Measurements from ENCODE around the gene CCDC9.

Gene CCDC9

GRCh38 chr19:47267350-47267759, 11.0 kb downstream of the CCDC9 start:
- Histone ChIP-seq H3K36me3 (replicated peaks) (peaks cover 55% of the 10 kb centered on the region), H3K27ac (no peak overlapping the region), H3K4me3 (ENCODE audit: low read depth, low read length) (no peak overlapping the region), H3K27me3 (replicated peaks) (no peaks in the 10 kb centered on the region)
- no peak for TF ChIP-seq CTCF (IDR thresholded peaks at IDR 0.05; ENCODE audit: low read depth, low read length, missing control alignments)
- DNase-seq, result no peak
- in situ Hi-C loops (cut with HindIII; ENCODE audit: low pct_ligation_motif_present, low sequenced_read_pairs), result no loop called here

GRCh38 chr19:47268028-47268427, 11.7 kb downstream of the CCDC9 start:
- TF ChIP-seq CTCF (IDR thresholded peaks at IDR 0.05; ENCODE audit: low read depth, low read length, missing control alignments), result no peak
- Histone ChIP-seq H3K4me3 (ENCODE audit: low read depth, low read length) (no peak overlapping the region), H3K27ac (no peak overlapping the region), H3K36me3 (replicated peaks) (peaks cover 51% of the 10 kb centered on the region), H3K27me3 (replicated peaks) (no peaks in the 10 kb centered on the region)
- in situ Hi-C loops (cut with HindIII; ENCODE audit: low pct_ligation_motif_present, low sequenced_read_pairs), result no loop called here
- DNase-seq, result no peak

GRCh38 chr19:47269596-47269995, 13.3 kb downstream of the CCDC9 start:
- in situ Hi-C loops (cut with HindIII; ENCODE audit: low pct_ligation_motif_present, low sequenced_read_pairs), result no loop called here
- H3K27ac ChIP-seq, result no peak overlapping the region
- H3K27me3 ChIP-seq (replicated peaks), result no peaks in the 10 kb centered on the region
- H3K4me3 ChIP-seq (ENCODE audit: low read depth, low read length), result no peak overlapping the region
- TF ChIP-seq CTCF (IDR thresholded peaks at IDR 0.05; ENCODE audit: low read depth, low read length, missing control alignments), result no peak
- DNase-seq, result no peak
- peaks cover 43% of the 10 kb centered on the region for H3K36me3 ChIP-seq (replicated peaks)

- H3K27me3 ChIP-seq (replicated peaks), result no peaks in the 10 kb centered on the region
- in situ Hi-C loops (cut with HindIII; ENCODE audit: low pct_ligation_motif_present, low sequenced_read_pairs), result no loop called here
- no peak for TF ChIP-seq CTCF (IDR thresholded peaks at IDR 0.05; ENCODE audit: low read depth, low read length, missing control alignments)
- H3K4me3 ChIP-seq (ENCODE audit: low read depth, low read length), result no peak overlapping the region
- no peak for DNase-seq
- H3K27ac ChIP-seq, result no peak overlapping the region
- peaks cover 35% of the 10 kb centered on the region for H3K36me3 ChIP-seq (replicated peaks)
Observed at GRCh38 chr19:47270408-47270807, 14.1 kb downstream of the CCDC9 start.

- DNase-seq, result no peak
- no peak overlapping the region for H3K27ac ChIP-seq
- TF ChIP-seq CTCF (IDR thresholded peaks at IDR 0.05; ENCODE audit: low read depth, low read length, missing control alignments), result no peak
- in situ Hi-C loops (cut with HindIII; ENCODE audit: low pct_ligation_motif_present, low sequenced_read_pairs), result no loop called here
- no peaks in the 10 kb centered on the region for H3K27me3 ChIP-seq (replicated peaks)
- H3K4me3 ChIP-seq (ENCODE audit: low read depth, low read length), result no peak overlapping the region
- H3K36me3 ChIP-seq (replicated peaks), result peaks cover 28% of the 10 kb centered on the region
Observed at GRCh38 chr19:47271949-47272348, 15.6 kb downstream of the CCDC9 start.
